Measurements from ENCODE around the gene PIP4P1.

The PIP4P1 gene

GRCh38 chr14:20458031-20458789 lies 3.0 kb downstream of the PIP4P1 start:
- TF ChIP-seq GATA3 (IDR thresholded peaks at IDR 0.05; ENCODE audit: low read depth, low read length) (no peak), GATA2 (IDR thresholded peaks at IDR 0.05; ENCODE audit: low read depth, low read length) (no peak)

- TF ChIP-seq GATA2 (IDR thresholded peaks at IDR 0.05; ENCODE audit: low read depth, low read length) (no peak), GATA3 (IDR thresholded peaks at IDR 0.05; ENCODE audit: low read depth, low read length) (no peak)
These were observed 4.3 kb downstream of the PIP4P1 start for GRCh38 chr14:20456971-20457370.

DNA sequence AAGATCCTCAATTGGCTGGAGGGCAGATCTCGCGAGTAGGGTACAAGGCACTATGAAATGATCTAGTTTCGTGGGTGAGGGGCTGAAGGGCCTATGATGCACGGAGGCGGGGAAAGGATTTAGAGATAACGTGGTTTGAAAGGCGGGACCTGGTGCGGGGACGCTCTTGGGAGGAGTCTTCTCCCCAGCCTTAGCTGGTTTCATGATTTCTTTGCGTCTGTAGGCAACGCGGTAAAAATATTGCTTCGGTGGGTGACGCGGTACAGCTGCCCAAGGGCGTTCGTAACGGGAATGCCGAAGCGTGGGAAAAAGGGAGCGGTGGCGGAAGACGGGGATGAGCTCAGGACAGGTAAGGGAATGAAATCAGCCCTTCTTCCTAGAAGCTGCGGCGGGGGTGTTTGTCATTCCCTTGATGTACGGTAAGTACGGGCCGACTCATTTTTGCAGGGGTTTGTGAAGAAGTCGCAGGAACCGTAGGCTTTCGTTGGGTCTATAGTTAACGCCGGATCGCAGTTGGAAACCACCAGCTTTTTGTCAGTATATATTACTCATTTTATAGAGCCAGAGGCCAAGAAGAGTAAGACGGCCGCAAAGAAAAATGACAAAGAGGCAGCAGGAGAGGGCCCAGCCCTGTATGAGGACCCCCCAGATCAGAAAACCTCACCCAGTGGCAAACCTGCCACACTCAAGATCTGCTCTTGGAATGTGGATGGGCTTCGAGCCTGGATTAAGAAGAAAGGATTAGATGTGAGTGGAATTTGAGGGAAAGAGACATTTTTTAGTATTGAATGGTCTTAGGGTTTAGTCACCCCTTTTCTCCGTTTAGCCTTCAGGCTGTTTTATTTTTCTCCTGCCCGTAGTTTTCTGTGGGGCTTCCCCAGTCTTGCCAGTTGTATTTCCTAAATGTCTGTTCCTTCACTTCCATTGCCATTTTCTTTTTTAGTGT lies 5.6 kb downstream of the PIP4P1 start:
- TF ChIP-seq GATA2 (IDR thresholded peaks at IDR 0.05; ENCODE audit: low read depth, low read length) (peak; percentile 82), GATA3 (IDR thresholded peaks at IDR 0.05; ENCODE audit: low read depth, low read length) (no peak)

DNA sequence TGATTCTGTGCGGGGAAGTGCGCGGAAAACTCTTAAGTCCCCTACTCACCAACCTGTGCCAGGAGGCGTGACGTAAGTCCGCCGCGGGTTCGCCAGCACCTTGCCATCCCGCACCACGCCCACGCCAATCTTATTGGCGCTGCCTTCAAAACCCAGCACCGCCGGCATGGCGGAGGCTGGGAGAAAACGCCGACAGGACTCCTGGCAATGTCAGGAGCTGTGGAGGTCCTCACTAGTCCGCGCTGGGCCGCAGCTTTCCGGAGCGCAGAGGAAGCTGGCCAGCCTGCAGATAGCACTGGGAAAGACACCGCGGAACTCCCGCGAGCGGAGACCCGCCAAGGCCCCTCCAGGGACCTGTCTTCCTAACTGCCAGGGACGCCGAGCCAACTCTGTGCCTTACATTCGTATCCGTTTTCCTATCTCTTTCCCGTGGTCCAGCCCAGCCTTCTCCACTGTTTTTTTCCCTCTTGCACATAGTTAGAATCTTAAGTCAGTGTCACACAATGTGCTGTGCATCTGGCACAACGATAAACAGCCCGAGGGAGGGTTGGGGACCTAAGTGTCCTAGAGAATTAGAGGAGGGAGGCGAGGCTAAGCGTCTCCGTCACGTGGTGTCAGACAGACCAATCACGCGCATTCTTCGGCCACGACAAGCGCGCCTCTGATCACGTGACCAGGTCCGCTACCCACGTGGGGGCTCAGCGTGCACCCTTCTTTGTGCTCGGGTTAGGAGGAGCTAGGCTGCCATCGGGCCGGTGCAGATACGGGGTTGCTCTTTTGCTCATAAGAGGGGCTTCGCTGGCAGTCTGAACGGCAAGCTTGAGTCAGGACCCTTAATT lies 6.5 kb downstream of the PIP4P1 start, which contains the start of the genes APEX1 and OSGEP:
TSS of gene APEX1 (plus strand) at position 711 of the 839 bp plus-strand sequence. CDS start 420 bp downstream, outside the sequence.
TSS of gene OSGEP (minus strand) at position 297 of the 839 bp plus-strand sequence. CDS start at position 168, 129 bp downstream.
- TF ChIP-seq GATA3 (IDR thresholded peaks at IDR 0.05; ENCODE audit: low read depth, low read length) (no peak), GATA2 (IDR thresholded peaks at IDR 0.05; ENCODE audit: low read depth, low read length) (no peak)

- no peak for TF ChIP-seq GATA3 (IDR thresholded peaks at IDR 0.05; ENCODE audit: low read depth, low read length)
- no peak for TF ChIP-seq GATA2 (IDR thresholded peaks at IDR 0.05; ENCODE audit: low read depth, low read length)
These were observed 14.3 kb downstream of the PIP4P1 start for GRCh38 chr14:20446889-20447288.

- TF ChIP-seq GATA3 (IDR thresholded peaks at IDR 0.05; ENCODE audit: low read depth, low read length) (no peak), GATA2 (IDR thresholded peaks at IDR 0.05; ENCODE audit: low read depth, low read length) (no peak)
These were observed 19.8 kb downstream of the PIP4P1 start for GRCh38 chr14:20441461-20441860.

GRCh38 chr14:20440882-20441281 lies 20.4 kb downstream of the PIP4P1 start:
- TF ChIP-seq GATA3 (IDR thresholded peaks at IDR 0.05; ENCODE audit: low read depth, low read length), result no peak

DNA sequence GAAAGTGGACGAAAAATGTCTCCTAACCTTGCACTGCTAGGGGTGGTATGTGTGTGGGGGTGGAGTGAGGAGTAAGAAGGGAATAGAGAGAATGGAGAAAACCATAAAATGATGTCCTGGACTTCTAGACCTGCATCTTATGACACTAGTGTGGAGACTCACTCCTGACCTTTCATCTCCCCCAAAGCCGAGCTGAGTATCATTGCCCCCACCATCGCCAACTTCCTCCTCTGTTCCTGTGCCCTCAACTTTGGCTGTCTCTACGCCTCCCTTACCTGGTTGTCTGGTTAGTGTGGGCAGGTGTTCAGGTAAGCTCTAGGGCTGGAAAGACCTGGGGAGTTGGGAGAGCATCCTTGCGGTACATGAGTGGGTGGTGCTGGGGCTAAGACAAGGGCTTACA lies 20.8 kb downstream of the PIP4P1 start:
- no peak for TF ChIP-seq GATA2 (IDR thresholded peaks at IDR 0.05; ENCODE audit: low read depth, low read length)
- no peak for TF ChIP-seq GATA3 (IDR thresholded peaks at IDR 0.05; ENCODE audit: low read depth, low read length)

- TF ChIP-seq GATA2 (IDR thresholded peaks at IDR 0.05; ENCODE audit: low read depth, low read length), result no peak
- TF ChIP-seq GATA3 (IDR thresholded peaks at IDR 0.05; ENCODE audit: low read depth, low read length), result no peak
These were observed 22.6 kb downstream of the PIP4P1 start for GRCh38 chr14:20438664-20439063.

- no peak for TF ChIP-seq GATA3 (IDR thresholded peaks at IDR 0.05; ENCODE audit: low read depth, low read length)
- TF ChIP-seq GATA2 (IDR thresholded peaks at IDR 0.05; ENCODE audit: low read depth, low read length), result no peak
These were observed 24.9 kb downstream of the PIP4P1 start for GRCh38 chr14:20436363-20436755.

DNA sequence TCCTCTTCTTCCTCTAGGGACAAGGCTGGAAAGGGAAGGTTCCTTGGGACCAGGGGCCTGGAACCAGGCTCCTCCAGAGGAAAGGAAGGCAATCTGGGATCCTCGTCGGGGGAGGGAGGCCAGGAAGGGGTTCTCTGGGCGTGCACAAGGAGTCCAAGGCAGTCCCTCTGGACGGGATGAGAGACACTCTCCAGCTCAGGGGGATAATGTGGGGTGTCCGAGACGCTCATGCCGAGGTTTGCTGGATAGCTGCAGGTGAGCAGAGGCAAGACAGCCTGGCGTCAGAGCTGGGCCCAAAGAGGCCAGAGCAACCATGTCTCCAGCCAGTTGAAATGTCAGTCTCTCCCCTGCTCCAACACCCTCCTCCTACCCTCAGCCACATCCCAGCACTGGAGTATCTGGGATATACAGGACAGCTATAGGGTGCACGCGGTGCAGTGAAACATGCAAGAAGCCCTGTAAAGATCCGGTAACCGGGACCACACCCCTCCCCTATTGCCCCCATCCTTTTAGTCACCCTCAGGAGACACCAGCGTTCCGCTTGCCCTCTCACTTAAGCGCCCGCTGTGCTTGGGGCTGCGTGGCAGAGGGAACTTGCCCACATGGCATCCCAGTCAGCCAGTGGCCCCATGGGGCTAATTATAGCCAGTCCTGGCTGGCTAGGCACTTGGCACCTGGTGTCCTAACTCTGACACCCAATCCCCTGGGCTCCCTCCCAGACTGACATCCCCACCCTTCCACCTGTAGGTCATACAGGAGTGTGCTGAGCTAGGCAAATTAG lies 25.5 kb downstream of the PIP4P1 start, which contains the start of gene KLHL33:
TSS of gene KLHL33 (minus strand) at position 585 of the 781 bp plus-strand sequence. CDS start at position 230, 355 bp downstream.
- TF ChIP-seq GATA2 (IDR thresholded peaks at IDR 0.05; ENCODE audit: low read depth, low read length) (no peak), GATA3 (IDR thresholded peaks at IDR 0.05; ENCODE audit: low read depth, low read length) (no peak)

- TF ChIP-seq GATA3 (IDR thresholded peaks at IDR 0.05; ENCODE audit: low read depth, low read length), result no peak
- no peak for TF ChIP-seq GATA2 (IDR thresholded peaks at IDR 0.05; ENCODE audit: low read depth, low read length)
These were observed 26.3 kb downstream of the PIP4P1 start for GRCh38 chr14:20434701-20435581.
